AG20443 (cell line): ENCODE measurements around the gene ACO1.

Source experiments
- DNase-seq: peaks from one replicate; pipeline ENCODE4 v3.0.0; 2012; ENCODE audit warnings: low spot score, mixed read lengths

Gene ACO1

GRCh38 chr9:32497921-32498320, 113.5 kb downstream of the ACO1 start:
- DNase-seq: no peak

GRCh38 chr9:32500768-32501167, 116.3 kb downstream of the ACO1 start:
- DNase-seq: peak; percentile 17

- DNase-seq: no peak
These were observed 117.4 kb downstream of the ACO1 start for GRCh38 chr9:32501868-32502267.

GRCh38 chr9:32502464-32502863, 118.0 kb downstream of the ACO1 start:
- peak; percentile 14 for DNase-seq

GRCh38 chr9:32503008-32503407, 118.6 kb downstream of the ACO1 start:
- DNase-seq: no peak
